SK-N-SH (cell line): ENCODE results near the gene C1GALT1. TPM values are rescaled to one million over a fixed set of nuclear protein-coding genes. Genes with fewer than 3 reads are reported as not detected.

Experiments used
- CTCF ChIA-PET: fragments of 300-600, 350-600 bp; formaldehyde crosslinking; extraction: SDS; loops from one replicate; lab custom pipeline; 2021; lab: Yijun Ruan, JAX
- POLR2A ChIA-PET: fragments of 350-600 bp; sonication (Branson Sonifier 250); formaldehyde crosslinking; extraction: SDS; loops from one replicate; lab custom pipeline; 2020; ENCODE audit warnings: antibody characterized with exemption, inconsistent platforms; lab: Yijun Ruan, JAX
- DNase-seq: peaks from one replicate; pipeline ENCODE4 v3.0.0; 2012
- H2AFZ ChIP-seq: fragments of 200-600 bp; sonication (generic); 2 replicates; pipeline ENCODE4 v1.8.1; 2016; ENCODE audit warnings: antibody characterized with exemption, mild to moderate bottlenecking, low read depth
- H3F3A ChIP-seq: fragments of 200-600 bp; sonication (generic); replicated peaks from 2 replicates; pipeline ENCODE3; 2016; ENCODE audit warnings: antibody characterized with exemption, mild to moderate bottlenecking; ENCODE audit not compliant: insufficient read depth
- H3K27ac ChIP-seq, 2 experiments: fragments of 200-500 bp in 1 of 2; fragments of 200-600 bp in 1 of 2; sonication (Bioruptor generic) in 1 of 2; sonication (generic), shearing (Covaris generic) in 1 of 2; 2 replicates each; pipeline versions ENCODE4 v1.5.1 to v1.6.1; 2014 to 2016; ENCODE audit warnings: low read depth in 2 of 2, inconsistent platforms in 1 of 2, low read length in 1 of 2, mild to moderate bottlenecking in 1 of 2, mixed read lengths in 1 of 2
- H3K27me3 ChIP-seq: fragments of 200-600 bp; sonication (generic), shearing (Covaris generic); 2 replicates; pipeline ENCODE4 v1.6.1; 2016; ENCODE audit warnings: mixed run types; ENCODE audit not compliant: insufficient read depth
- H3K36me3 ChIP-seq, 2 experiments: fragments of 200-500 bp in 1 of 2; fragments of 200-600 bp in 1 of 2; sonication (Bioruptor generic) in 1 of 2; sonication (generic) in 1 of 2; replicated peaks in 1 of 2; 2 replicates each; pipeline versions ENCODE3 to v1.5.1; 2014 to 2016; ENCODE audit warnings: low read length in 1 of 2, mild to moderate bottlenecking in 1 of 2; ENCODE audit not compliant: insufficient read depth in 2 of 2, control insufficient read depth in 1 of 2
- H3K4me1 ChIP-seq, 2 experiments: fragments of 200-500 bp in 1 of 2; fragments of 200-600 bp in 1 of 2; sonication (Bioruptor generic) in 1 of 2; sonication (generic), shearing (Covaris generic) in 1 of 2; 2 replicates each; pipeline versions ENCODE4 v1.5.1 to v1.6.1; 2014 to 2016; ENCODE audit warnings: low read depth in 1 of 2, low read length in 1 of 2, mixed run types in 1 of 2; ENCODE audit not compliant: insufficient read depth in 2 of 2, control insufficient read depth in 1 of 2
- H3K4me2 ChIP-seq: fragments of 200-600 bp; sonication (generic), shearing (Covaris generic); 2 replicates; pipeline ENCODE4 v1.6.1; 2017; ENCODE audit warnings: mixed run types
- H3K4me3 ChIP-seq, 2 experiments: fragments of 200-500 bp in 1 of 2; fragments of 200-600 bp in 1 of 2; sonication (Bioruptor generic) in 1 of 2; sonication (generic), shearing (Covaris generic) in 1 of 2; 2 replicates each; pipeline versions ENCODE4 v1.5.1 to v1.8.1; 2014 to 2016; ENCODE audit warnings: low read depth in 2 of 2, inconsistent platforms in 1 of 2, low read length in 1 of 2, mild to moderate bottlenecking in 1 of 2, mixed read lengths in 1 of 2, moderate library complexity in 1 of 2
- H3K79me2 ChIP-seq: fragments of 200-600 bp; sonication (generic); 2 replicates; pipeline ENCODE4 v1.8.1; 2017; ENCODE audit warnings: mild to moderate bottlenecking; ENCODE audit not compliant: insufficient read depth
- H3K9ac ChIP-seq: fragments of 200-600 bp; sonication (generic); 2 replicates; pipeline ENCODE4 v1.6.1; 2017; ENCODE audit warnings: mixed run types
- H3K9me2 ChIP-seq: fragments of 200-600 bp; sonication (generic); 2 replicates; pipeline ENCODE4 v1.6.1; 2017; ENCODE audit warnings: mixed run types
- H3K9me3 ChIP-seq: fragments of 200-600 bp; sonication (generic); 2 replicates; pipeline ENCODE4 v1.6.1; 2017; ENCODE audit warnings: mixed run types, mild to moderate bottlenecking, moderate library complexity
- H4K20me1 ChIP-seq: fragments of 200-600 bp; sonication (generic); 2 replicates; pipeline ENCODE4 v1.6.1; 2017; ENCODE audit warnings: mild to moderate bottlenecking, mixed run types; ENCODE audit not compliant: insufficient read depth
- CHD2 ChIP-seq: fragments of 150-350 bp; IDR thresholded peaks from 2 replicates; pipeline ENCODE4 v1.6.1; 2018; ENCODE audit warnings: low read length; ENCODE audit not compliant: partially characterized antibody
- EP300 ChIP-seq, 2 experiments: IDR thresholded peaks; 2 replicates each; pipeline versions ENCODE4 v1.4.0 to v1.6.1; 2012; ENCODE audit warnings: borderline replicate concordance in 1 of 2, low read depth in 1 of 2, low read length in 1 of 2
- EZH2phosphoT487 ChIP-seq: fragments of 200-600 bp; sonication (generic); IDR thresholded peaks from 2 replicates; pipeline ENCODE4 v1.6.1; 2017; ENCODE audit warnings: low read depth, mixed run types, mild to moderate bottlenecking, antibody characterized with exemption, moderate library complexity, borderline replicate concordance
- FOXJ3 ChIP-seq: sonication (generic); formaldehyde crosslinking; IDR thresholded peaks from 2 replicates; pipeline ENCODE4 v1.5.1; 2020; ENCODE audit warnings: mild to moderate bottlenecking, missing genetic modification reagents
- GATA2 ChIP-seq: sonication (generic); formaldehyde crosslinking; IDR thresholded peaks from 2 replicates; pipeline ENCODE4 v1.5.0; 2020; ENCODE audit warnings: mild to moderate bottlenecking, missing genetic modification reagents
- JUND ChIP-seq: IDR thresholded peaks from 2 replicates; pipeline ENCODE4 v1.4.0; 2012
- NFIC ChIP-seq: IDR thresholded peaks from 2 replicates; pipeline ENCODE4 v1.4.0; 2012; ENCODE audit warnings: borderline replicate concordance
- NRF1 ChIP-seq: IDR thresholded peaks from 2 replicates; pipeline ENCODE4 v1.6.1; 2012; ENCODE audit warnings: low read depth, mild to moderate bottlenecking, low read length
- RCOR1 ChIP-seq: fragments of 150-350 bp; IDR thresholded peaks from 2 replicates; pipeline ENCODE4 v1.6.1; 2017; ENCODE audit warnings: antibody characterized with exemption, low read length
- RXRA ChIP-seq: IDR thresholded peaks from 2 replicates; pipeline ENCODE4 v1.4.0; 2012; ENCODE audit warnings: low read depth, mild to moderate bottlenecking, borderline replicate concordance
- SIN3A ChIP-seq: IDR thresholded peaks from 2 replicates; pipeline ENCODE4 v1.6.1; 2012; ENCODE audit warnings: low read depth, mild to moderate bottlenecking, low read length, moderate library complexity, borderline replicate concordance
- TAF1 ChIP-seq: IDR thresholded peaks from 2 replicates; pipeline ENCODE4 v1.6.1; 2012; ENCODE audit warnings: low read depth, mild to moderate bottlenecking, low read length, moderate library complexity, borderline replicate concordance
- TCF12 ChIP-seq: IDR thresholded peaks from 2 replicates; pipeline ENCODE4 v1.4.0; 2012
- YY1 ChIP-seq: IDR thresholded peaks from 2 replicates; pipeline ENCODE4 v1.4.0; 2012; ENCODE audit warnings: low read depth, mild to moderate bottlenecking
- WGBS: methylation state at CpG from one replicate; pipeline ENCODE4 v1.1.6; 2017; ENCODE audit warnings: low lambda C conversion rate; 5-methylcytosine and 5-hydroxymethylcytosine counted together
- polyA plus RNA-seq, 3 experiments: library from polyadenylated mRNA; depleted of rRNA; stranded (reverse); fragments of >200 nt; gene quantifications; 2 replicates each; pipeline ENCODE4 v1.2.3, GENCODE V29; 2012
- TF ChIP-seq, protein P1 (sequence below): IDR thresholded peaks from 2 replicates; pipeline ENCODE4 v1.4.0; 2012; ENCODE audit warnings: low read depth, borderline replicate concordance
- TF ChIP-seq, protein P2 (sequence below): fragments of 150-350 bp; IDR thresholded peaks from 2 replicates; pipeline ENCODE4 v1.6.1; 2016; ENCODE audit warnings: mild to moderate bottlenecking, low read depth, low read length
- TF ChIP-seq, protein P3 (sequence below): IDR thresholded peaks from 2 replicates; pipeline ENCODE4 v1.4.0; 2012; ENCODE audit warnings: low read depth, borderline replicate concordance

C1GALT1 gene
- polyA plus RNA-seq, 1 of the 3 experiments (the other 2 are of a cell fraction): 15.2 TPM

DNA sequence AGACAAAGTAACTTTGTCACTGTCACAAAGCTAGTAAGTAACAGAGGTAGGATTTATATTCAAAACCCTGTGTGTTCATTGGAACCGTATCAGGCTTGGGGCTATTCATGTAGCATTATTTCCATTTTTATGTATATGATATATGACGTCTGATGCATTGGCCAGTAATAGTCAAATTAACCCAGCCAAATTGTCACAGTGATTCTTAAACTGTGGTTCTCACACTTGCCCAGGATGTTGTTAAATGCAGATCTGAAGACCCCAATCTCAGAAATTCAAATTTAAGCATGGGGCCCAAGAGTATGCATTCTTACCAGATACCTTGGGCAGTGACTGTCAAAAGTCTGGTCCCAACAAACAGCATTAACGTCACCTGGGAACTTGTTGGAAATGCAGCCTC, 63.9 kb downstream of the C1GALT1 start:
- no peaks in the 10 kb centered on the region for H3F3A ChIP-seq
- H3K4me1 ChIP-seq: peaks cover 0 to 8% of the 10 kb centered on the region in 2 experiments; a peak in 2 of 4 replicates
- H3K36me3 ChIP-seq: peaks cover 11 to 32% of the 10 kb centered on the region in 2 experiments
- no peaks in the 10 kb centered on the region for H4K20me1 ChIP-seq
- WGBS: 94% methylated on average over 3 of the region's 3 CpGs
- ChIA-PET CTCF (interaction anchor here (1.2 kb wide), 1 partner anchor 12 kb away, joined by 3 read pairs; no protein-coding TSS in a partner anchor), POLR2A (no interaction called here)
- H3K9ac ChIP-seq: no peak overlapping the region
- no peaks in the 10 kb centered on the region for H3K27me3 ChIP-seq
- no peak overlapping the region for H3K27ac ChIP-seq
- no peak overlapping the region for H3K4me3 ChIP-seq
- TF ChIP-seq, protein P1, sequence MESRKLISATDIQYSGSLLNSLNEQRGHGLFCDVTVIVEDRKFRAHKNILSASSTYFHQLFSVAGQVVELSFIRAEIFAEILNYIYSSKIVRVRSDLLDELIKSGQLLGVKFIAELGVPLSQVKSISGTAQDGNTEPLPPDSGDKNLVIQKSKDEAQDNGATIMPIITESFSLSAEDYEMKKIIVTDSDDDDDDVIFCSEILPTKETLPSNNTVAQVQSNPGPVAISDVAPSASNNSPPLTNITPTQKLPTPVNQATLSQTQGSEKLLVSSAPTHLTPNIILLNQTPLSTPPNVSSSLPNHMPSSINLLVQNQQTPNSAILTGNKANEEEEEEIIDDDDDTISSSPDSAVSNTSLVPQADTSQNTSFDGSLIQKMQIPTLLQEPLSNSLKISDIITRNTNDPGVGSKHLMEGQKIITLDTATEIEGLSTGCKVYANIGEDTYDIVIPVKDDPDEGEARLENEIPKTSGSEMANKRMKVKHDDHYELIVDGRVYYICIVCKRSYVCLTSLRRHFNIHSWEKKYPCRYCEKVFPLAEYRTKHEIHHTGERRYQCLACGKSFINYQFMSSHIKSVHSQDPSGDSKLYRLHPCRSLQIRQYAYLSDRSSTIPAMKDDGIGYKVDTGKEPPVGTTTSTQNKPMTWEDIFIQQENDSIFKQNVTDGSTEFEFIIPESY: no peak
- no peak for TF ChIP-seq TCF12
- TF ChIP-seq GATA2 (CRISPR knock-in tag): no peak
- TF ChIP-seq, protein P2, sequence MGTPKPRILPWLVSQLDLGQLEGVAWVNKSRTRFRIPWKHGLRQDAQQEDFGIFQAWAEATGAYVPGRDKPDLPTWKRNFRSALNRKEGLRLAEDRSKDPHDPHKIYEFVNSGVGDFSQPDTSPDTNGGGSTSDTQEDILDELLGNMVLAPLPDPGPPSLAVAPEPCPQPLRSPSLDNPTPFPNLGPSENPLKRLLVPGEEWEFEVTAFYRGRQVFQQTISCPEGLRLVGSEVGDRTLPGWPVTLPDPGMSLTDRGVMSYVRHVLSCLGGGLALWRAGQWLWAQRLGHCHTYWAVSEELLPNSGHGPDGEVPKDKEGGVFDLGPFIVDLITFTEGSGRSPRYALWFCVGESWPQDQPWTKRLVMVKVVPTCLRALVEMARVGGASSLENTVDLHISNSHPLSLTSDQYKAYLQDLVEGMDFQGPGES: no peak
- TF ChIP-seq RCOR1: no peak
- no peak for TF ChIP-seq TAF1
- TF ChIP-seq JUND: no peak
- TF ChIP-seq RXRA: no peak
- no peak for TF ChIP-seq EP300 (IDR thresholded peaks at IDR 0.05; ENCODE audit: borderline replicate concordance in 1 of 2, low read depth in 1 of 2, low read length in 1 of 2)
- TF ChIP-seq CHD2: no peak
- no peak for TF ChIP-seq YY1
- no peak for TF ChIP-seq NFIC
- no peak for TF ChIP-seq SIN3A
- TF ChIP-seq, protein P3, sequence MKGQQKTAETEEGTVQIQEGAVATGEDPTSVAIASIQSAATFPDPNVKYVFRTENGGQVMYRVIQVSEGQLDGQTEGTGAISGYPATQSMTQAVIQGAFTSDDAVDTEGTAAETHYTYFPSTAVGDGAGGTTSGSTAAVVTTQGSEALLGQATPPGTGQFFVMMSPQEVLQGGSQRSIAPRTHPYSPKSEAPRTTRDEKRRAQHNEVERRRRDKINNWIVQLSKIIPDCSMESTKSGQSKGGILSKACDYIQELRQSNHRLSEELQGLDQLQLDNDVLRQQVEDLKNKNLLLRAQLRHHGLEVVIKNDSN: no peak
- no peak for TF ChIP-seq NRF1
- no peak for TF ChIP-seq FOXJ3 (CRISPR knock-in tag)
- TF ChIP-seq EZH2phosphoT487: no peak
- no peak overlapping the region for H3K4me2 ChIP-seq
- H3K79me2 ChIP-seq: no peaks in the 10 kb centered on the region
- DNase-seq: no peak
- H3K9me2 ChIP-seq: no peaks in the 10 kb centered on the region
- H3K9me3 ChIP-seq: no peaks in the 10 kb centered on the region
- no peak overlapping the region for H2AFZ ChIP-seq
